Central memory CD8-positive, alpha-beta T cell (primary cell): ENCODE measurements around the gene IPO13.

Experiments used
- ATAC-seq: fragments of 150-1000 bp; cut with Tn5 transposase; replicated peaks from 2 replicates; pipeline ENCODE4 v1.10.0; 2022; ENCODE audit warnings: mild to moderate bottlenecking, moderate FRiP score, moderate number of reproducible peaks; ENCODE audit not compliant: poor library complexity, severe bottlenecking; ENCODE audit errors: extremely low read depth
- DNase-seq, 2 donors: peaks; one replicate each; pipeline ENCODE4 v3.0.0; 2021; ENCODE audit warnings: low spot score in 2 of 2
- H3K27ac Mint-ChIP-seq: one replicate; pipeline ENCODE4 v1.8.0; 2022; ENCODE audit warnings: low read depth, mild to moderate bottlenecking, moderate library complexity, mixed read lengths
- H3K27me3 Mint-ChIP-seq: one replicate; pipeline ENCODE4 v1.8.0; 2022; ENCODE audit warnings: mixed read lengths
- H3K36me3 Mint-ChIP-seq: one replicate; pipeline ENCODE4 v1.8.0; 2022; ENCODE audit warnings: mild to moderate bottlenecking, moderate library complexity, mixed read lengths; ENCODE audit not compliant: insufficient read depth
- H3K4me1 Mint-ChIP-seq: one replicate; pipeline ENCODE4 v1.8.0; 2022; ENCODE audit warnings: mixed read lengths
- H3K4me3 Mint-ChIP-seq: one replicate; pipeline ENCODE4 v1.8.0; 2022; ENCODE audit warnings: mild to moderate bottlenecking, moderate library complexity, mixed read lengths
- H3K9me3 Mint-ChIP-seq: one replicate; pipeline ENCODE4 v1.8.0; 2022; ENCODE audit warnings: mixed read lengths

Gene IPO13, protein sequence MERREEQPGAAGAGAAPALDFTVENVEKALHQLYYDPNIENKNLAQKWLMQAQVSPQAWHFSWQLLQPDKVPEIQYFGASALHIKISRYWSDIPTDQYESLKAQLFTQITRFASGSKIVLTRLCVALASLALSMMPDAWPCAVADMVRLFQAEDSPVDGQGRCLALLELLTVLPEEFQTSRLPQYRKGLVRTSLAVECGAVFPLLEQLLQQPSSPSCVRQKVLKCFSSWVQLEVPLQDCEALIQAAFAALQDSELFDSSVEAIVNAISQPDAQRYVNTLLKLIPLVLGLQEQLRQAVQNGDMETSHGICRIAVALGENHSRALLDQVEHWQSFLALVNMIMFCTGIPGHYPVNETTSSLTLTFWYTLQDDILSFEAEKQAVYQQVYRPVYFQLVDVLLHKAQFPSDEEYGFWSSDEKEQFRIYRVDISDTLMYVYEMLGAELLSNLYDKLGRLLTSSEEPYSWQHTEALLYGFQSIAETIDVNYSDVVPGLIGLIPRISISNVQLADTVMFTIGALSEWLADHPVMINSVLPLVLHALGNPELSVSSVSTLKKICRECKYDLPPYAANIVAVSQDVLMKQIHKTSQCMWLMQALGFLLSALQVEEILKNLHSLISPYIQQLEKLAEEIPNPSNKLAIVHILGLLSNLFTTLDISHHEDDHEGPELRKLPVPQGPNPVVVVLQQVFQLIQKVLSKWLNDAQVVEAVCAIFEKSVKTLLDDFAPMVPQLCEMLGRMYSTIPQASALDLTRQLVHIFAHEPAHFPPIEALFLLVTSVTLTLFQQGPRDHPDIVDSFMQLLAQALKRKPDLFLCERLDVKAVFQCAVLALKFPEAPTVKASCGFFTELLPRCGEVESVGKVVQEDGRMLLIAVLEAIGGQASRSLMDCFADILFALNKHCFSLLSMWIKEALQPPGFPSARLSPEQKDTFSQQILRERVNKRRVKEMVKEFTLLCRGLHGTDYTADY

DNA sequence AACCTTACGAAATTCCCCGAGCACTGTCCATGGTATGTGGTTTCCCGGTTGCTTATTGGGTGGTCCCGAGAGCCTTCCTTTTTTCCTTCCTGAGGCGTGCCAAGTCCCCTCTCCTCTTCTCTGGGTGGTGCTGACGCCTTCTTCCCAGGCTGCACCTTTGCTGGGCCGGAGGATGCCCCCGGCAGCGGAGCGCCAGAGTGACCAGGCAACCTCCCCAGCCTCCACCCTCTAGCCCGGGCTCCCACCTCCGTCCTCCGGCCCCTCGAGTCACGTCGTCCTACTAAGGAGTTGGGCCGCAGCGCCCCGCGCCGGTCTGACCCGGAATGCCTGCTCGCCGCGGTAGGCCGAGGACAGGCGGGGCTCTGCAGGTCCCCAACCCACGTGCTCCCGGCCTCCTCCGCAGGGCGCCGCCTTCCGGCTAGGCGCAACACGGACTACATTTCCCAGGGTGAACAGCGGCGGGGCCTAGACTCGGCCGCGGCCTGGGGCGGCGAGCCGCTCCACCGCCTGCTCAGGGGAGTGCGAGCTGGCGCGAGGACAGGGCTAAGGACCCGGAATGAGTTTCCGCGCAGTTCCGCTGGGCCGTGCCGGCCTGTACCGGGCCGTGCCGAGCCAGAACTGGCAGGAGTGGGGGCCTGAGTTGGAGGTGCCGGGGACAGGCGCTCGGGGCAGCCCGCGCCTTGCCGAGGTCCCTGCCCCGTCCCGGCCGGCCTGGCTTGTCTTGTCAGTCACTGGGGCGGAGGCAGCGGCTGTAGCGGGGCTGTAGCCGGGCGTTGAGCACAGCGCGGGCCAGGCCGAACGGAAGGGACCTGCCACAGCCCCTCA, at the start of gene IPO13:
TSS of gene IPO13 (plus strand) at position 715 of the 825 bp plus-strand sequence. CDS start 651 bp downstream, outside the sequence.
- DNase-seq (peak; percentile 94 to 96), ATAC-seq (peak; percentile 97)
- H3K9me3 Mint-ChIP-seq, result no peaks in the 10 kb centered on the region
- H3K27me3 Mint-ChIP-seq, result no peaks in the 10 kb centered on the region
- peak within 1 kb of the TSS; percentile 92 for H3K27ac Mint-ChIP-seq
- peak within 1 kb of the TSS; percentile 97 for H3K4me3 Mint-ChIP-seq
- peaks cover 55% of the 10 kb centered on the region for H3K4me1 Mint-ChIP-seq
- peaks cover 9% of the 10 kb centered on the region for H3K36me3 Mint-ChIP-seq

DNA sequence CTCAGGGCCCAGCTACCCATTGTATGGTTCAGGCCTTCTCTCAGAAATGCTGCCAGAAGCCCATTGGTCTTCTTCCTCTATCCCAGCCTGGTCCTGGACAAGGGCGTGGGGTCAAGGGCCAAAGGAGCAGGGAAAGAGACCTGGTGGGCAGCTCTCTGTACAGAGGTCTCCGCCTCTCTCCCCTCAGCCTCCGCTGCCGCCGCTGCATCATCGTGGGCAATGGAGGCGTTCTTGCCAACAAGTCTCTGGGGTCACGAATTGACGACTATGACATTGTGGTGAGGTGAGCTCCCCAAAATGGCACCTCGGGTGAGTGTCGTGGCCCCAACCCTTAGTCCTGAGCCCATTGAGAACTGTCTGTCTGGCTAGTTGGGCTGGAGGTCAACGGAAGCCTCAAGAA, 47.8 kb upstream of the IPO13 start:
- H3K27me3 Mint-ChIP-seq, result no peaks in the 10 kb centered on the region
- ATAC-seq (no peak), DNase-seq (no peak)
- no peaks in the 10 kb centered on the region for H3K4me1 Mint-ChIP-seq
- H3K36me3 Mint-ChIP-seq, result peaks cover 15% of the 10 kb centered on the region
- H3K9me3 Mint-ChIP-seq, result no peaks in the 10 kb centered on the region
- no peak overlapping the region for H3K27ac Mint-ChIP-seq
- no peak overlapping the region for H3K4me3 Mint-ChIP-seq

DNA sequence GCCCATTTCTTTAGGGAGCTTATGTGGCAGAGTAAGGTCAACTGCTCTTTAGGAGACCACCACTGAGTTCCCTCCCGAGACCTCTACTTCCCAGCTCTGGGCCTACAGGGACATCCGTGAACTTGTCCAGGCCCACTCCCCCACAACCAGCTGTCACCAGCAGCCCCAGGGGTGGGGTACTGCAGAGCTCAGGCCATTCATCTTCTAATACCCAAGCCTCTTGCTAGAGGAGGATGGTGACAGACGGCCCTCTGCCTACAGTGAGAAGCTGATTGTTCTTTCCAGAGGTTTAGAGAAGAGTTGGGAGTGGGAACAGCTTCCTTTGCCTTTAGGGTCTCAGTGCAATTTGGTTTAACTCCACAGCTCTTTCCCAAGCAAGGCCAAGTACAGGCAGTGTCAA, 46.4 kb upstream of the IPO13 start:
- Mint-ChIP-seq H3K36me3 (peaks cover 14% of the 10 kb centered on the region), H3K9me3 (no peaks in the 10 kb centered on the region), H3K27me3 (no peaks in the 10 kb centered on the region), H3K4me3 (no peak overlapping the region), H3K4me1 (no peaks in the 10 kb centered on the region), H3K27ac (no peak overlapping the region)
- DNase-seq (no peak), ATAC-seq (no peak)

DNA sequence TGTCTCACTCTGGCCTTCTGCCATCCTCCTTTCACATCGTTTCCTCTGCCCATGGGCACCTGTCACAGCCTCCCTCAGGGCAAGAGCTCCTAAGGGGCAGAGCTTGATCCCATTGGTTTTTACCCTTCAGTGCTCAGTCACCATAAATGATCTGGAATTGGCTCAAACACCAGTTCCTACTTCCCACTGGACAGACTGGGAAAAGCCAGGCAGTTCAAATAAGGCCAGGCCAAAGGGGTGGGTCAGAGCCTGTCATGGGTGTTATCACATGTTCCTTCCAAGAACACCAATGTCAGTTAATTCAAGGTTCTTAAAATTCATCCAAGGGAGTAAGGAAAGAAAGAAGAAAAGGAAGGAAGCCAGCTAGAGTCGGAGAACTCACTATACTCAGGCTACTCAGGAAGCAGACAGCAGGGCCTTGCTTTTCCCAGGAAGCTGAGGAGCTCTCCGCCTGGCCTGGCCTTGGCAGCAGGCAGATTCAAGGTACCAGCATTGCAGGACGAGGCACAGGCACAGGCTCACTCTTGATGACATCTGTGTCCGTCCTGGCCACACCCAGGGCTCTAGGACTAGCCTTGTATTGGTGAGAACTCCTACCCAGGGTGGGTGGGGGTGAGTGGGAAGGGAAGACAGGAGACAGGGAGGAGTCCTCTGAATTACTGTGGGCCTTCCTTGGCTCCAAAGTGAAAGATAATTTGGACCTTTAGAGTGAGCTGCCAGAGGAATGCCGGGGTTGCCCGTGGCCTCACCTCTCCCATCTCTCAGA, 45.4 kb upstream of the IPO13 start:
- DNase-seq (no peak), ATAC-seq (no peak)
- Mint-ChIP-seq H3K4me3 (no peak overlapping the region), H3K27me3 (no peaks in the 10 kb centered on the region), H3K36me3 (peaks cover 14% of the 10 kb centered on the region), H3K4me1 (peaks cover 2% of the 10 kb centered on the region), H3K27ac (no peak overlapping the region), H3K9me3 (no peaks in the 10 kb centered on the region)

DNA sequence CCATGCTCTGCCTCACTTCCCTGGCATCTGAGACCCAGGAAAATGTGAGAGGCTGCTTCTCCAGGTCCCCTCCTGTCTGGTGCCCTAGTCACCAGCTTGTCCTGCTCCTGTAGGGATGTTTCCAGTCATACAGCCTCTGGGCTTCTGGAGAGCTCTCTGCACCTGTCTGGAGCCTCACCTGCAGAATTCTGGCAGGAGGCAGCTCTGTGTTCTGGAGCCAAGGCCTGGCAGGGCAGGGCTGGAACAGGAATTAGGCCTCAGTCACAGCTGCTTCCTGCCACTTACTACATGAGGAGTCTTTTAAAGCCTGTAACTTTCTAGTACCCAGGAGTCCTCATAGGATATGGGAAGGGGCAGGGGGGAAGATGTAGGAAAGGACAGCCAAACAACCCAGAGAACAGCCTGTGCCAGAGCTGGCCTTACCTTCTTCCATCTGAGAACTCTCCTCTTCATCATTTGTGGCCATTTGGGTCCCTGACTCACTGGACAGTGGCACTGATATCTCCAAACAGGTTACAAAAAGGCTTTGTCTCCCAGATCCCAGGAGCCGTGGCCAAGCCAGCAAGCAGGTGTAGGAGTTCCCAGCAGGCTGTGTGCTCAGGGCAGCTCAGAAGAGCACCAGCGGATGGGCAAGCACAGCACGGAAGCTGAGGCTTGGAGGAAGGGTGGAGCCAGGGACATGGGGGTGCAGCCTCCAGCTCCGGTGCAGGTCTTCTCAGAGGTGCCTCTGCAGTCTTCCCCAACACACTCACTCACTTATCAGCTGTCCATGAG, 44.5 kb upstream of the IPO13 start:
- Mint-ChIP-seq H3K27me3 (no peaks in the 10 kb centered on the region), H3K27ac (peak overlapping the region; percentile 44), H3K9me3 (no peaks in the 10 kb centered on the region), H3K4me3 (peak overlapping the region; percentile 21), H3K36me3 (peaks cover 10% of the 10 kb centered on the region), H3K4me1 (peaks cover 6% of the 10 kb centered on the region)
- ATAC-seq (no peak), DNase-seq (no peak)

DNA sequence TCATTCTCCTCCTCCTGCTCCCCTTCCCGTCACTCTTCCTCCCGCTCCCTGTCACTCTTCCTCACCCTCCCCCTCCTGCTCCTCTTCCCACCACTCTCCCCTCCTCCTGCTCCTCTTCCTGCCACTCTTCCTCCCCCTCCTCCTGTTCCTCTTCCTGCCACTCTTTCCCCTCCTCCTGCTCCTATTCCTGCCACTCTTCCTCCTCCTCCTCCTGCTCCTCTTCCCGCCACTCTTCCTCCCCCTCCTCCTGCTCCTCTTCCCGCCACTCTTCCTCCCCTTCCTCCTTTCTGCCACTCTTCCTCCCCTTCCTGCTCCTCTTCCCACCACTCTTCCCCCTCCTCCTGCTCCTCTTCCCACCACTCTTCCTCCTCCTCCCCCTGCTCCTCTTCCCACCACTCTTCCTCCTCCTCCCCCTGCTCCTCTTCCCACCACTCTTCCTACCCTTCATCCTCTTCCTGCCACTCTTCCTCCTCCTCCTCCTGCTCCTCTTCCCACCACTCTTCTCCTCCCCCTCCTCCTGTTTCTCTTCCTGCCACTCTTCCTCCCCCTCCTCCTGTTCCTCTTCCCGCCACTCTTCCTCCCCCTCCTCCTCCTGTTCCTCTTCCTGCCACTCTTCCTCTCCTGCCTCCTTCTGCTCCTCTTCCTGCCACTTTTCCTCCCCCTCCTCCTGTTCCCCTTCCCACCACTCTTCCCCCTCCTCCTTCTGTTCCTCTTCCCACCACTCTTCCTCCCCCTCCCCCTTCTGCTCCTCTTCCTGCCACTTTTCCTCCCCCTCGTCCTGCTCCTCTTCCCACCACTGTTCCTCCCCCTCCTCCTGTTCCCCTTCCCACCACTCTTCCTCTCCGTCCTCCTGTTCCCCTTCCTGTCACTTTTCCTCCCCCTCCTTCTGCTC, 41.8 kb upstream of the IPO13 start:
- Mint-ChIP-seq H3K4me3 (no peak overlapping the region), H3K27ac (no peak overlapping the region), H3K4me1 (peaks cover 6% of the 10 kb centered on the region), H3K9me3 (no peaks in the 10 kb centered on the region), H3K27me3 (no peaks in the 10 kb centered on the region), H3K36me3 (peaks cover 9% of the 10 kb centered on the region)
- ATAC-seq, result no peak
- DNase-seq, result no peak

DNA sequence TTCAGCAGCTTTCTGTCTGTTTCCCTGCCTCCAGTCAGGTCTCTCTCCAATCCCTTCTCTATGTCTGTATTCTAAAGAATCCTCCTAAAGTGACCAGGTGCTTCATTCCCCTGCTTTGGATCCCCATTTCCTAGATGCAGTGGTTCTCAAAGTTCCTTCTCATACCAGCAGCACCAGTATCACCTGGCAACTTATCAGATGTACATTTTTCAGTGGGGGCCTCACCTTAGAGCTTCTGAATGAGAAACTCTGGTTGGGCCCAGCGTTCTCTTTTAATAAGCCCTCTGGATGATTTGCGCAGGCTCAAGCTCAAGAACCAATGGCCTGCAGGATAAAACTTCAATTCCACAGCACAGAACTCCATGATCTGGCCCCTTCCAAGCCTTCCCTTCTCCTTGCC, 38.5 kb upstream of the IPO13 start:
- no peak for DNase-seq
- Mint-ChIP-seq H3K9me3 (no peaks in the 10 kb centered on the region), H3K4me1 (peaks cover 6% of the 10 kb centered on the region), H3K27me3 (no peaks in the 10 kb centered on the region), H3K36me3 (peaks cover 7% of the 10 kb centered on the region), H3K4me3 (no peak overlapping the region), H3K27ac (no peak overlapping the region)
- no peak for ATAC-seq

DNA sequence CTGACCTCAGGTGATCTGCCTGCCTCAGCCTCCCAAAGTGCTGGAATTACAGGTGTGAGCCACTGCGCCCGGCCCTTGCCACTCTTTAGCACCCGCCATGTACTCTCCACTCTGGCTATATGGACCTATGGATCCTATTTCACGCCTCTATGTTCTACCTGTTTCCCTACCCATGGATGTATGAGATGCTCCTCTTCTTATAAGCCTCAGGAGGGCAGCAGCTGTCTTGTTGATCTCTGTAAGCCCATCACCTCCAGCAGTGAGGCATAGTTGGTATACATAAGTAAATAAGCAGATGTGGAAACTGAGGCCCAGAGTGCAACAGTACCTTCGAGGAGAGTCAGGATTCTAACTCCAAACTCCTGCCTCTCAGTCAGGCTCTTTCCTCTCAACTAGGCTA, 37.9 kb upstream of the IPO13 start:
- H3K36me3 Mint-ChIP-seq, result peaks cover 7% of the 10 kb centered on the region
- H3K4me1 Mint-ChIP-seq, result peaks cover 6% of the 10 kb centered on the region
- DNase-seq (no peak), ATAC-seq (no peak)
- H3K9me3 Mint-ChIP-seq, result no peaks in the 10 kb centered on the region
- no peak overlapping the region for H3K4me3 Mint-ChIP-seq
- no peaks in the 10 kb centered on the region for H3K27me3 Mint-ChIP-seq
- no peak overlapping the region for H3K27ac Mint-ChIP-seq

DNA sequence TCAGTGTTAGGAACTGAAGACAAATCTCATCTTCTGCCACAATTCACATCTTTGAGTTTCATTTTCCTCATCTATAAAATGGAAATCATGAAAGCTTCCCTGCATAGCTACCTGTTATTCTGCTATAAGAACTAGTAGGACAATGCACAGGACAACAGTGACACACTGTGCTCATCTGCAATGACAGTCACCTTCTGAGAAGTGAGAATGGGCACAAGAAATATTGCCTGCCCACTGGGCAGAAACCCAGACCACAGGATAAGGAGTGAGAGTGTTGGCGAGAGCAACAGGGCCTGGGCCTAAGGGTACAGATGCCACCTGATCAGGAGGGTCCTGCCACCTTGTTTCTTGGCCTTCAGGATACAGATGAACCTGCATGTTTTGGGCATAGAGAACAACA, 36.4 kb upstream of the IPO13 start:
- Mint-ChIP-seq H3K36me3 (peaks cover 7% of the 10 kb centered on the region), H3K4me1 (peaks cover 6% of the 10 kb centered on the region), H3K27ac (no peak overlapping the region), H3K4me3 (no peak overlapping the region), H3K27me3 (no peaks in the 10 kb centered on the region), H3K9me3 (no peaks in the 10 kb centered on the region)
- ATAC-seq, result no peak
- DNase-seq, result no peak

DNA sequence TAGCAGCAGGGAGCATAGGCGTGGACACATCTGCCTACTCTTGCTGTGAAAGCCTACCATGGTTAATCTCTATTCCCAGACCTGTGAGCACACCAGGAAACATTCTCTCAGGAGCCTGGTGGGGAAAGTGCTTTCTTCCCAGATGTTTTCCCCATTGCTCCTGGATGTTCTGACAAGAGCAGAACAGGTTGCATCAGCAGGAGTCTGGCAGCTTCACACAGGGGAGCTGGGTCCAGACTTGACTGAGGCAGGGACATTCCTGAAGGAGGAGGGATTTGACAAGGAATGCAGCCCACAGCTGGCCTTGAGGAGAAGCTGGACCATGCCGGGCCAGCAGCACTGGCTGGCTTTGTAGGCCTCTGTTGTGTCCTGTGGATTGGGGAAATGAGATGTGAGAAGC, 34.1 kb upstream of the IPO13 start:
- Mint-ChIP-seq H3K4me1 (no peaks in the 10 kb centered on the region), H3K4me3 (no peak overlapping the region), H3K27me3 (no peaks in the 10 kb centered on the region), H3K27ac (no peak overlapping the region), H3K36me3 (peaks cover 7% of the 10 kb centered on the region), H3K9me3 (no peaks in the 10 kb centered on the region)
- no peak for ATAC-seq
- no peak for DNase-seq
